ENCODE measurements around the gene SPACA6. TPM values are rescaled to one million over a fixed set of nuclear protein-coding genes. Genes with fewer than 3 reads are reported as not detected.

The SPACA6 gene
- total and polyA plus RNA-seq, 2 experiments from 2014 or later: 5.1 to 11.5 TPM

DNA sequence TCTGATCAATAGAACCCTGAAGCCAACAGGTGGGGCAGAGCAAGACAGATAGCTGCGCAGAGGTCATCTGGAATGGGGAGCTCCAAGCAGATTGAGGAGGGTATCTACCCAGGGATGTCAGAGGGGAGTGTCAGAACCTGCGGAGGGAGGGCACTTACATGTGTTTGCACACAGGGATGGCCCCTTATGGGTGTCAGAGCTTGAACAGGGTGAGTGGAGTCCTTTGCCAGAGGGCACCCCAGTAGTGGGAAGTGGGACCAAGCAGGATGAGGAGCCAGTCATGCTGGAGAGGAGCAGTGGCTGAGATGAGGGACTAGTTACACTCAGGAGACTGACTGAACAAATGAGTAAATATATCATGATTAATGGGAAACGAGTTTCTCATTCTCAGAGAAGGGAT, 29.5 kb upstream of the SPACA6 start (continued):
- TF ChIP-seq, protein P1, sequence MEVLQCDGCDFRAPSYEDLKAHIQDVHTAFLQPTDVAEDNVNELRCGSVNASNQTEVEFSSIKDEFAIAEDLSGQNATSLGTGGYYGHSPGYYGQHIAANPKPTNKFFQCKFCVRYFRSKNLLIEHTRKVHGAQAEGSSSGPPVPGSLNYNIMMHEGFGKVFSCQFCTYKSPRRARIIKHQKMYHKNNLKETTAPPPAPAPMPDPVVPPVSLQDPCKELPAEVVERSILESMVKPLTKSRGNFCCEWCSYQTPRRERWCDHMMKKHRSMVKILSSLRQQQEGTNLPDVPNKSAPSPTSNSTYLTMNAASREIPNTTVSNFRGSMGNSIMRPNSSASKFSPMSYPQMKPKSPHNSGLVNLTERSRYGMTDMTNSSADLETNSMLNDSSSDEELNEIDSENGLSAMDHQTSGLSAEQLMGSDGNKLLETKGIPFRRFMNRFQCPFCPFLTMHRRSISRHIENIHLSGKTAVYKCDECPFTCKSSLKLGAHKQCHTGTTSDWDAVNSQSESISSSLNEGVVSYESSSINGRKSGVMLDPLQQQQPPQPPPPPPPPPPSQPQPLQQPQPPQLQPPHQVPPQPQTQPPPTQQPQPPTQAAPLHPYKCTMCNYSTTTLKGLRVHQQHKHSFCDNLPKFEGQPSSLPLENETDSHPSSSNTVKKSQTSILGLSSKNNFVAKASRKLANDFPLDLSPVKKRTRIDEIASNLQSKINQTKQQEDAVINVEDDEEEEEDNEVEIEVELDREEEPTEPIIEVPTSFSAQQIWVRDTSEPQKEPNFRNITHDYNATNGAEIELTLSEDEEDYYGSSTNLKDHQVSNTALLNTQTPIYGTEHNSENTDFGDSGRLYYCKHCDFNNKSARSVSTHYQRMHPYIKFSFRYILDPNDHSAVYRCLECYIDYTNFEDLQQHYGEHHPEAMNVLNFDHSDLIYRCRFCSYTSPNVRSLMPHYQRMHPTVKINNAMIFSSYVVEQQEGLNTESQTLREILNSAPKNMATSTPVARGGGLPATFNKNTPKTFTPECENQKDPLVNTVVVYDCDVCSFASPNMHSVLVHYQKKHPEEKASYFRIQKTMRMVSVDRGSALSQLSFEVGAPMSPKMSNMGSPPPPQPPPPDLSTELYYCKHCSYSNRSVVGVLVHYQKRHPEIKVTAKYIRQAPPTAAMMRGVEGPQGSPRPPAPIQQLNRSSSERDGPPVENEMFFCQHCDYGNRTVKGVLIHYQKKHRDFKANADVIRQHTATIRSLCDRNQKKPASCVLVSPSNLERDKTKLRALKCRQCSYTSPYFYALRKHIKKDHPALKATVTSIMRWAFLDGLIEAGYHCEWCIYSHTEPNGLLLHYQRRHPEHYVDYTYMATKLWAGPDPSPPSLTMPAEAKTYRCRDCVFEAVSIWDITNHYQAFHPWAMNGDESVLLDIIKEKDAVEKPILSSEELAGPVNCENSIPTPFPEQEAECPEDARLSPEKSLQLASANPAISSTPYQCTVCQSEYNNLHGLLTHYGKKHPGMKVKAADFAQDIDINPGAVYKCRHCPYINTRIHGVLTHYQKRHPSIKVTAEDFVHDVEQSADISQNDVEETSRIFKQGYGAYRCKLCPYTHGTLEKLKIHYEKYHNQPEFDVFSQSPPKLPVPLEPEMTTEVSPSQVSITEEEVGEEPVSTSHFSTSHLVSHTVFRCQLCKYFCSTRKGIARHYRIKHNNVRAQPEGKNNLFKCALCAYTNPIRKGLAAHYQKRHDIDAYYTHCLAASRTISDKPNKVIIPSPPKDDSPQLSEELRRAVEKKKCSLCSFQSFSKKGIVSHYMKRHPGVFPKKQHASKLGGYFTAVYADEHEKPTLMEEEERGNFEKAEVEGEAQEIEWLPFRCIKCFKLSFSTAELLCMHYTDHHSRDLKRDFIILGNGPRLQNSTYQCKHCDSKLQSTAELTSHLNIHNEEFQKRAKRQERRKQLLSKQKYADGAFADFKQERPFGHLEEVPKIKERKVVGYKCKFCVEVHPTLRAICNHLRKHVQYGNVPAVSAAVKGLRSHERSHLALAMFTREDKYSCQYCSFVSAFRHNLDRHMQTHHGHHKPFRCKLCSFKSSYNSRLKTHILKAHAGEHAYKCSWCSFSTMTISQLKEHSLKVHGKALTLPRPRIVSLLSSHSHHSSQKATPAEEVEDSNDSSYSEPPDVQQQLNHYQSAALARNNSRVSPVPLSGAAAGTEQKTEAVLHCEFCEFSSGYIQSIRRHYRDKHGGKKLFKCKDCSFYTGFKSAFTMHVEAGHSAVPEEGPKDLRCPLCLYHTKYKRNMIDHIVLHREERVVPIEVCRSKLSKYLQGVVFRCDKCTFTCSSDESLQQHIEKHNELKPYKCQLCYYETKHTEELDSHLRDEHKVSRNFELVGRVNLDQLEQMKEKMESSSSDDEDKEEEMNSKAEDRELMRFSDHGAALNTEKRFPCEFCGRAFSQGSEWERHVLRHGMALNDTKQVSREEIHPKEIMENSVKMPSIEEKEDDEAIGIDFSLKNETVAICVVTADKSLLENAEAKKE (CRISPR knock-in tag; IDR thresholded peaks at IDR 0.05): no peak
- TF ChIP-seq POLR2AphosphoS5 (IDR thresholded peaks at IDR 0.05; ENCODE audit: low read depth) (no peak), JUNB (IDR thresholded peaks at IDR 0.05; ENCODE audit: unreplicated experiment) (no peak), NANOG (IDR thresholded peaks at IDR 0.05; ENCODE audit: borderline replicate concordance) (no peak), ZNF114 (CRISPR knock-in tag; IDR thresholded peaks at IDR 0.05) (no peak), STAT1 (IDR thresholded peaks at IDR 0.05; ENCODE audit: unreplicated experiment) (no peak), ZNF331 (CRISPR knock-in tag; IDR thresholded peaks at IDR 0.05; ENCODE audit: low read depth) (no peak), EZH2 (IDR thresholded peaks at IDR 0.05; ENCODE audit: low read depth, unreplicated experiment) (no peak)

DNA sequence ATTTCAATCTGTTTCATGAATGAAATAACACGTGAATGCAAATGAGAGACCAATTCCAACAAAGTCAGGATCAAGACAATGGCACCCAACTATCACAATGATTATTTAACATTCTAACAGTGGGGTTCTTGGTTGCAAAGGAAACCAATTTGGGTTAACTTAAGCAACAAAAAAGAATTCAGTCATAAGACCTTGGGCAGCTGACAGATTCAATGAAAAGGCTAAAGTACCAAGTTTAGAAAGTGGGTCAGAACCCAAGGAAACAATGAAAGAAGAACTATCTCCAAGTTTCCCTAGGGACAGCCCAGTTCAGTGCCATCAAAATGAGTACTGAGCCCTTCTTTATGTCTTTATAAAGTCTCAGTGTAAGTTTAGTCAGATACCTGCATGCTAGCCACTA, 29.0 kb upstream of the SPACA6 start:
- Mint-ChIP-seq H3K4me3 (no peak overlapping the region), H3K27ac (no peak overlapping the region), H3K36me3 (ENCODE audit: low read depth) (no peaks in the 10 kb centered on the region), H3K4me1 (no peaks in the 10 kb centered on the region), H3K27me3 (ENCODE audit: insufficient read depth, low read depth, poor library complexity) (peaks cover 6% of the 10 kb centered on the region), H3K9me3 (peaks cover 26% of the 10 kb centered on the region)
- no peak for DNase-seq (ENCODE audit: low spot score)
- no peak for ATAC-seq
- H2AFZ ChIP-seq: no peak overlapping the region
- no peaks in the 10 kb centered on the region for H4K20me1 ChIP-seq (replicated peaks; ENCODE audit: insufficient read depth)
- H3K27me3 ChIP-seq (ENCODE audit: insufficient read depth): no peaks in the 10 kb centered on the region
- no peaks in the 10 kb centered on the region for H3F3A ChIP-seq (replicated peaks; ENCODE audit: low read depth)
- TF ChIP-seq CREB1 (CRISPR knock-in tag; IDR thresholded peaks at IDR 0.05; ENCODE audit: low read depth) (no peak), ZNF331 (CRISPR knock-in tag; IDR thresholded peaks at IDR 0.05; ENCODE audit: low read depth) (no peak)
- TF ChIP-seq, protein P1 (CRISPR knock-in tag; IDR thresholded peaks at IDR 0.05): no peak
- H3K9me2 ChIP-seq (ENCODE audit: insufficient read depth): no peaks in the 10 kb centered on the region
- no peaks in the 10 kb centered on the region for H3K36me3 ChIP-seq (ENCODE audit: insufficient read depth)
- H3K4me3 ChIP-seq: no peak overlapping the region
- H3K79me2 ChIP-seq (replicated peaks; ENCODE audit: insufficient read depth): no peaks in the 10 kb centered on the region
- no peak overlapping the region for H3K4me2 ChIP-seq
- H3K27ac ChIP-seq (ENCODE audit: low read depth): no peak overlapping the region
- H3K4me1 ChIP-seq (ENCODE audit: insufficient read depth): no peaks in the 10 kb centered on the region
